Daoy (cell line): ENCODE results near the gene ZNF511. TPM values are rescaled to one million over a fixed set of nuclear protein-coding genes. Genes with fewer than 3 reads are reported as not detected.

Experiments
- DNase-seq: peaks from one replicate; pipeline ENCODE4 v3.0.0-alpha.2; 2015; ENCODE audit warnings: low read depth
- total RNA-seq: library from RNA; depleted of rRNA; stranded (reverse); fragments of >200 nt; shearing (Covaris generic); gene quantifications from 2 replicates; pipeline ENCODE4 v1.2.3, GENCODE V29; 2014; rRNA removed

The ZNF511 gene
- total RNA-seq, 1 experiment from 2014 or later, result 29.8 TPM

DNA sequence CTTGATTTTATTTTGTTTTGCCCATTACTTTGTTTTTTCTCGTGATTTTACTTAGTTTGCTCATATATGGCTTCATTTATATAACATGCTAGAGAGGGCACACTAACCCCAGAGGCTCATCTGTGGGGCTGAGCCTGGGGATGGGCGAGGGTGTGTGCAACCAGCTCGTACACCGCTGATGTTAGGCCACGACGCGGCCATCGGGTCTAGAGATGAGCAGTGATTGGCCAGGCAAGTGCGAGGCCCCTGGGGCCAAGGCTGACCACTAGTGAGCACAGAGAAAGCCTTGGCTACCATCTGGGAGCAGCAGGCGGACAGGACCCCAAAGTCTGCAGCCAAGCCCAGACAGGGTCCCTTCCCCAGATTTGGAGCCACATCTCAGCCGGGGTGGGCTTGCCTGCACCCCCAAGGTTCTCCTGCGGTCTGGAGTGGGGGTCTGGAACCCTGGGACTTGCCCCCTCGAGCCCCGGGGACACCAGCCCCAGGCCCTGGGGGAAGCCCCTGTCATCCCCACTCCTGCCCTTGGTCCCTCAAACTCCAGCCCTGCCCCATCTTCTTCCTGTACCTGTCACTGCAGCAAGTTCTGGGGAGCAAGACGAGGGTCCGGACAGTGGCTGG, 45.4 kb downstream of the ZNF511 start:
- no peak for DNase-seq

DNA sequence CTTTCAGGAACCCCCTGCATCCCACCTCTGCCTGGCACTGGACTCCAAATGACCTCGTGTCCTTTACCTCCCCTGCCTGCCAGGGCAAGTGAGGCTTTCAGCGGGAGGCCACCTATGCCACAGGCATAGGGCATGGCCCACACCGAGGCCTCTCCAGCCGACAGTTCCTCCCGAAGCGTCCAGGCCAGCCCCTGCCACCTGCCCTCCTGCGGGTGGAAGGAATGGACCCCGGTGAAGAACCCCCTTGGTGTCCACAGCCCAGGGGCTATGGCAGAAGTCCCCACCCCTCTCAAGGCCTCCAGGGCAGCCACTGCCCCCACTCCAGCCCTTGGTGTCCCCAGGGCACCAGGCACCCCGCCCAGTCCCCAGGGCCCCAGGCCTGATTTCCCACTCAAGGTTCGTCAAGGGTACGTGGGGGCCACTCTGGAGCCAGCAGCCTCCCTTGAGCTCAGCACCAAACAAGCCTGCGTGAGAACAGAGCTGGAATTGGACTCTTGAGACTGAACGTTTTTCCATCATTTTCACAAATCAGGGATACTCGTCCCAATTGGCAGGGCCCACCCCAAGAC, 46.0 kb downstream of the ZNF511 start:
- DNase-seq, result no peak

DNA sequence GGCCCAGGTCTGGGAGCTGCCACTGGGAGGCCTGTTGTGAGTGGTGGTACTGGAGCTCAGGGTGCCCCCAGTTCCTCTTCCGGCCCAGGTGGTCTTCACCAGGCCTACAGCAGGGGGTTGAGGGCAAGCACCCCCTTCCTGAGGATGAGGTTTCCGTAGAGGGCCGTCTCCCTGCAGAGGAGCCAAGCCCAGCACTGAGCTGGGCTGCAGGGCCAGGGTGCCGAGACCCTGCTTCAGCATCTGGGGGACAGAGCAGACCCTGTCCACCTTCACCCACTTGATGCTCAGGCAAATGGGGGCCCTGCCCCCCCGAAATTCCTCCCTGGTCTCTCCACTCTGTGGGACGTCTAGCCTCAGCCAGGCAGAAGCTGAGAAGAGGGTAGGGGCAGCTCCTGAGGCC, 46.6 kb downstream of the ZNF511 start:
- DNase-seq, result no peak

DNA sequence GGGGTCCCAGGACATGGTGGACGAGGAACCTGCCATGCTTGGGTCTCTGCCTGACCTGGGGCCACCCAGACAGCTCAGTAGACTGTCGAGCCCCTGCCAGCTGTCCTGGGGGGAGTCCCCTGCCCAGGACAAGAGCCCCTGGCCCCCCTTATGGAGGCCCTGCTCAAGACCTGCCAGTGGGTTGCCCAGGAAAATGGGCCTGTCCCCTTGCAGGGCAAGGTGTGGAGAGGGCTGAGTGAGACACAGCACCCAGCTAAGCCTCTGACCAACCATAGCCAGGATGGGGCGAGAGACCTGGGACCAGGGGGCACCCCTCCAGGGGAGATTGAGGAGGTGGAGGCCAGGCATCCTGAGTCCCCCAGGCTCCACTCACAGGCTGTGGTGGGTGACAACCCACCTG, 47.3 kb downstream of the ZNF511 start:
- DNase-seq, result no peak

DNA sequence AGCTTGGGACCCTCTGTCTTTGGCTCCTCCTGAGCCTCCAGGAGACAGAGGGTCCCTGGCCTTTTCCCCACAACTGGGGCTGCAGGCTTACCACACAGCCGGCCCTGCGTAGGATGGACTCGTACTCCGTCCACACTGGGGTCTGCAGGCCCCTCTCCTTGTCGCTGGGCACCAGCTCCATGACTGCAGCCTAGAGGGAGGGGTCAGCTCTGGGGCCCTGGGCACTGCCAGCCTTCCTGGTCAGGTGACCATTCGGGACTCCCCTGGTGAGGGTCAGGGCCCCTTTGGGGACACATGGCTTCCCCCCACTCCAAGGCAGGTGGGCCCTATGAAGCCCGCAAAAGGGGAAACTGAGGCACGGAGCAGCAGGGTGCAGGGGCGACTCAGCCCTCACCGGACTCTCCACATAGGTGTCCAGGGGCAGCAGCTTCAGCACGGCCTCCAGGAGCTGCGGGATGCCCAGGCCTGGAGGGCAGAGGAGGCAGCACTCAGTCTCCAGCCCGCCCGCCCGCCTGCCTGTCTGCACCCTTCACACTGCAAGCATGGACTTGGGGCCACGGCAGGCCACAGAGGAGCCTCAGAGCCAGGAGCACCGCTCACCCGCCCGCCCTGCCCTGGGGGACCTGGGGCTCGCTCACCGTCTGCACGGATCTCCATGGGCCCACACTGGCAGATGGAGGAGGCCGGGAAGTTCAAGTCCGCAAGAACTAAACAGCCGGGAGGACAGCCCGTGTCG, 48.0 kb downstream of the ZNF511 start:
- DNase-seq, result no peak

DNA sequence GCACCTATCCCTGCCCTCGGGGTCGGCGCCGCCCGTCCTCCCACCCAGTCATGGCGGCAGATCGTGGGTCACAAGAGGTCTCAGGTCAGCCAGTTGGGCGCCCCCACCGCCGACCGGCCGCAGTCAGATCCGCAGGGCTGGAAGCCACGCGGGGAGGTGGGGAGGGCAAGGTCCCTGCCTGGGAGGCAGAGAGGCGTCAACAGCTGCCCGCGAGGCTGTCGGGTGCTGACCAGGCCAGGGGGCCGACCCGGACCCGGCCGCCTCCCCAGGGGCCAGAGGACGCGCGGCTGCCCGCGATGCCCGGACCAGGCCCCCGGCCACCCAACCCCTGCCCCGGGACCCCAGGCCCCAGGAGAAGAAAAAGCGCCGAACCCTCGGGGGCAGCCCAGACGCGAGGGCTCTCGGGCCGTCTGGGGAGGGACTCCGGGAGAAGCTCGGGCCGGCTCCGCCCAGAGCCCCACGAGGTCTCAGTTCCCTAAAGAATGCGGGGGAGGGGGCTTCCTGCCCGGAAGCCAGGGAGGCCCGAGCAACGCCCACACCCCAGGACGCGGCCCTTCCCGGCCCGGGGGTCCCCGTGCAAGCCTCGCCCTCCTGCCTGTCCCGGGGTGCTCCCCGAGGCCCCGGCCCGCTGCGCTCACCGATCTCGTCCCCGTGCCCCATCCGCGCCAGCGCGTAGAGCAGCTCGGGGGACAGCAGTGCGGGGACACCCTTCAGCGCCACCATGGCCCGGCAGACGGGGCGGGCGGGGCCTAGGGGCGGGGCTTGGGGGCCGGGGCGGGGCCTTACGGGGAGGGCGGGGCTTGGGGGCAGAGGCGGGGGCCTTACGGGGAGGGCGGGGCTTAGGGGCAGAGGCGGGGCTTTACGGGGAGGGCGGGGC, 48.8 kb downstream of the ZNF511 start, which contains the start of gene FUOM:
Gene FUOM (minus strand): TSS at position 735 of the 877 bp plus-strand sequence. CDS start 12 bp downstream, at position 723.
- DNase-seq, result peak; percentile 44

DNA sequence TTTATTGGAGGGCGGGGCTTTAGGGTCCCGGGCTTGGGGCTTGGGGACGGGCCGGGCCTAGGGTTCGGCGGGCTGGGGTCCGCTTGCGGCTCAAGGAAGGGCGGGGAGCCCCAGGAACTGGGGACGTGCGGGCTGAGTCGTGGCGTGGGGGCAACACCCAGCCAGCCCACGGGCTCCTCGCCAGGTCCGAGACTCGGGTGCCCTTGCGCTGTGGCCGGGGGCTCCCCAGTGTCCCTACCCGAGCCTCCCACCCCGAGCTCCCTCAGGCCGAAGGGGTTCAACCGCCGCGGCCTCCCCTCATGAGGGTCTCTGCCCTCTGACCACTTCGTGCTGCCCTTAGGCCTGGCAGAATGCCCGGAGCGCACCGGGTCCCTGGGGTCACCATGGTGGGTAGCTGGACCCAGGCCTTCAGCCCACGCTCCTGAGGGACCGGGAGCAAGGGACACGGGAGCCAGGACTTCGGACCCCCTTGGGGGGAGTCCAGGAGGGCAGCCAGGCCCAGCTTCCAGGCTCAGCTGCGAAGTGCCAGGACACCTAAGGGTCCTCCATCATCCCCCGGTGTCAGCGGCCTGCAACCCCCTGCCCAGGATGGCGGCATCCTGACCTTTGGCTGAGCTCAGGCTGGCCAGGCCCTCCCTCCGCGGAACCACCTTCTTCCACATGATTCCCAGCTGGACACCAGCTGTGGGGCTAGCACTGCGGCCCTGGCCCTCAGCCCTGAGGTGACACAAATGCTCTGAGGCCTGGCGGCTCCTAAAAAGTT, 49.6 kb downstream of the ZNF511 start:
- no peak for DNase-seq

DNA sequence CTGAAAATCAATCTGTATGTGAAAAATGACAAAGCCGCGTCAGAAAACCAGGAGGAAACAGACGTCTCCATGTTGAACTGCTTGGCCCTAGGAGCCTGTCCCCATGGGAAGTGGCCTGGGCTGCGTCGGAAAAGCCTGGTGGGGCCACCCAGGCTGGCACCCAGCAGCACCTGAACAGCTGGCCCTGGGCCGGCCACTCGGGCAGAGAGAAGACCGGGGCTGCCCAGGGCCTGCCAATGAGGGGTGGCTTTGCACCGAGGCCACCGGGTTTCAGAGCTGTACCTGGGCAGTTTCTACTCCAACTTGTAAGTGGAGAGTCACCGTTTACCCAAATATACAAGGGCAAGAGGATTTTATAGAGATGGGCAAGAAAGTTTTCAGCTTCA, 50.2 kb downstream of the ZNF511 start:
- no peak for DNase-seq

DNA sequence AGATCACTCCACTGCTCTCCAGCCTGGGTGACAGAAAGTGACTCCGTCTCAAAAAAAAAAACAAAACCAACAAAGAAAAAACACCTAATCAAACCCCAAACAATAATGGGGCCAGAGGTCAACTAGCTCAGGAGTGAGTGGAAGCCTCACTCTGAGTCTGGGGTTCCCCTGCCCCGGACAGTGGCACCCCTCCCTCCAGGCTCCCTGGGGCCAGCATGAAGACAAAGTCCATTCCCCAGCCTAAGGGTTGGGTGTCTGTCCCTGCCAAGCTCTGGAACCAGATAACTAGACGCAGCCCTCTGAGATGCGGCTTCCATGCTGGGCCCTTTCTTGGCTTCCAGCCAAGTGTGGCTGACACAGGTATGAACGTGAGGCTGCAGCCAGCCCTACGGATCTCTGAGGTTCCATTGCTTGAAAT, 50.8 kb downstream of the ZNF511 start:
- no peak for DNase-seq

DNA sequence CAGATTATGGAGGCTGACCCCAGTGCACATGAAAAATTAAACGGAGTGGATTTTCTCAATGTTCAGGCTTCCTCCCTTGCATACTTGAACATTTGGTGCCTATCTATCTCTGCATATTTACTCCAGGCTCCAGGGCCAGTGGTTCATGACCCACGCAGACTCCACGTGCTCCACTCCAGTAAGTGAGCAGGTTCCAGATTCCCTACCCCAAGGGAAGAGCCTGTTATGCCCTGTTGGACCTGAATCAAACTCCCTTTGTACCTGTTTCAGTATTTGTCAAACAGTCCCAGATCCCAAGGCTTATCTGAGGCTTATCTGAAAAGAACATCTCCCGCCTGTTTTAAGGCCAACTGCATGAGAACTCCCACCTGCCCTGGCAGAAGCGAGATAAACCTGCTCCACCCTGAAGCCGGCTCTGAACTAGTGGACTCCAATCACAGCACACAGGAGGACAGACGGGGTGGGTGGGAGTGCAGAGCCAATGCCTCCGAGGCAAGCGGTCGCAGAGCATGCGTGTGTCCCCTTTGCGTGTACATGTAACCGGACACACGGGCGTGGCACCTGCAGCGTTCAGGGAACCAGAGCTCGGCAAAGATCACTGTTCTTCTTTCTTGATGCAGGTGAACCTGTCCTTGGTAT, 51.4 kb downstream of the ZNF511 start:
- no peak for DNase-seq

DNA sequence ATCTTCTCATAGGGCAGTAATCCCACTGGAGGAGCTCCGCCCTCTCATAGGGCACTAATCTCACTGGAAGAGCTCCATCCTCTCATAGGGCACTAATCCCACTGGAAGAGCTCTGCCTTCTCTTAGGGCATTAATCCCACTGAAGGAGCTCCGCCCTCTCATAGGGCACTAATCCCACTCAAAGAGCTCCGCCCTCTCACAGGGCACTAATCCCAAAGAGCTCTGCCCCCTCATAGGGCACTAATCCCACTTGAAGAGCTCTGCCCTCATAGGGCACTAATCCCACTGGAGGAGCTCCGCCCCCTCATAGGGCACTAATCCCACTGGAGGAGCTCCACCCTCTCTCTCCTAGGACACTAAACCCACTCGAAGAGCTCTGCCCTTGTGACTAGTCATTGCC, 52.5 kb downstream of the ZNF511 start:
- DNase-seq, result no peak

DNA sequence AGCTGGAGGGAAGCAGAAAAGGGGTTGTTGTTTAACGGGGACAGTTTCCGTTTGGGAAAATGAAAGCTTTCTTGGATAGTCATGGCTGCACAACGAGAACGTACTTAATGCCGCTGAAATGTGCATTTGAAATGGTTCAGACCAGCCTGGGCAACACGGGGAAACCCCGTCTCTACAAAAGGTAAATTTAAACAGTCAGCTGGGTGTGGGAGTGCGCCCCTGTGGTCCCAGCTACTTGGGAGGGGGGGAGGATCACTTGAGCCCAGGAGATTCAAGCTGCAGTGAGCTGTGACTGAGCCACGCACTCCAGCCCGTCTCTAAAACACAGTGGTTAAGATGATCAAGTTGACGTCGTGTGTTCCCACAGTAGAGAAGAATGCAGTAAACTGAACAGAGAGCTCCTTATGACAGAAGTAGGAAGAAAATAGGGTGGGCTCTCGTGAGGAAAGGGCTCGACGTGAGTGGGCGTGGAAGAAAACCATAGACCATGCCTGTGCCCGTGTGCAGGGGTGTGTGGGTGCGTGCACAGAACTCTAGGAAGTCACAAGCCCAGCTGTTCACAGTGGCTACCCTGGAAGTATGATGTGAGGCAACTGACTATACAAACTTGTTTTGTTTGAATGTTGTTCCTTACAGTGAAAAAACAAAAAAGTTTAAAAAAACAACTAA, 53.2 kb downstream of the ZNF511 start:
- DNase-seq, result no peak

Other genes starting within 250 kb of the ZNF511 start
- gene ADGRA1, start 221.0 kb upstream of the ZNF511 start, total RNA-seq, result not detected in 2 replicates
- gene KNDC1, start 148.7 kb upstream of the ZNF511 start, total RNA-seq, result not detected in 2 replicates
- gene UTF1, start 78.7 kb upstream of the ZNF511 start, total RNA-seq, result not detected in 2 replicates
- gene VENTX, start 71.1 kb upstream of the ZNF511 start, total RNA-seq, result not detected in 2 replicates
- gene ADAM8, start 32.0 kb upstream of the ZNF511 start, total RNA-seq, result 2.9 and 6.2 TPM in 2 replicates
- gene TUBGCP2, start within 50 bp of the ZNF511 start, total RNA-seq, result 19.8 and 21.6 TPM in 2 replicates
- not detected in 2 replicates for gene CALY, start 28.0 kb downstream of the ZNF511 start, total RNA-seq
- not detected in 2 replicates for gene PRAP1, start 38.5 kb downstream of the ZNF511 start, total RNA-seq
- 0.80 and 2.9 TPM in 2 replicates for gene FUOM, start 49.1 kb downstream of the ZNF511 start, total RNA-seq
- 79.0 and 94.8 TPM in 2 replicates for gene ECHS1, start 64.4 kb downstream of the ZNF511 start, total RNA-seq
- 0.48 and 2.1 TPM in 2 replicates for gene PAOX, start 70.3 kb downstream of the ZNF511 start, total RNA-seq
- gene MTG1, start 85.2 kb downstream of the ZNF511 start, total RNA-seq, result 35.8 and 51.0 TPM in 2 replicates
- not detected in 2 replicates for gene SPRN, start 115.7 kb downstream of the ZNF511 start, total RNA-seq
- 0.06 and 0.40 TPM in 2 replicates for gene SCART1, start 145.0 kb downstream of the ZNF511 start, total RNA-seq
- 0.12 and 2.5 TPM in 2 replicates for gene CYP2E1, start 218.4 kb downstream of the ZNF511 start, total RNA-seq